ENCODE results near the gene CCDC88C. TPM values are rescaled to one million over a fixed set of nuclear protein-coding genes. Genes with fewer than 3 reads are reported as not detected.

The CCDC88C gene
- total RNA-seq, 1 donor from 2014 or later, result 12.4 TPM

GRCh38 chr14:91299121-91300115, 118.2 kb downstream of the CCDC88C start:
- no peaks in the 10 kb centered on the region for H3K79me2 ChIP-seq (ENCODE audit: insufficient read depth, low read length)
- TF ChIP-seq CTCF (IDR thresholded peaks at IDR 0.05; ENCODE audit: insufficient read depth, low read depth, low read length), result no peak
- no peak overlapping the region for H2AFZ ChIP-seq (ENCODE audit: low read depth, low read length)
- no peak overlapping the region for H3K9ac ChIP-seq (ENCODE audit: low read length)
- no peaks in the 10 kb centered on the region for H3K36me3 ChIP-seq (ENCODE audit: insufficient read depth, low read length)
- H3K4me1 Mint-ChIP-seq (ENCODE audit: low read depth, unreplicated experiment), result peaks cover 7% of the 10 kb centered on the region
- no peaks in the 10 kb centered on the region for H3K9me3 ChIP-seq (ENCODE audit: insufficient read depth, low read depth, low read length)
- H4K20me1 ChIP-seq (ENCODE audit: insufficient read depth, low read length), result no peaks in the 10 kb centered on the region
- H3K4me2 ChIP-seq (ENCODE audit: low read length), result no peak overlapping the region
- peaks cover 7% of the 10 kb centered on the region for H3K36me3 Mint-ChIP-seq (ENCODE audit: low read depth, unreplicated experiment)
- H3K27ac Mint-ChIP-seq (ENCODE audit: unreplicated experiment), result no peak overlapping the region
- no peak overlapping the region for H3K4me3 Mint-ChIP-seq (ENCODE audit: unreplicated experiment)
- H3K27me3 Mint-ChIP-seq (ENCODE audit: low read depth, unreplicated experiment), result peaks cover 7% of the 10 kb centered on the region
- no peak overlapping the region for H3K27ac ChIP-seq (ENCODE audit: low read depth, low read length)
- FAIRE-seq, result no peak
- H3K4me3 ChIP-seq (ENCODE audit: insufficient read depth, low read depth, low read length), result no peak overlapping the region
- no peaks in the 10 kb centered on the region for H3K9me3 Mint-ChIP-seq (ENCODE audit: unreplicated experiment)
- peaks cover 7% of the 10 kb centered on the region for H3K27me3 ChIP-seq (ENCODE audit: insufficient read depth, low read length)
- DNase-seq (ENCODE audit: low read depth), result no peak
- H3K4me1 ChIP-seq (ENCODE audit: insufficient read depth, low read length), result no peaks in the 10 kb centered on the region

DNA sequence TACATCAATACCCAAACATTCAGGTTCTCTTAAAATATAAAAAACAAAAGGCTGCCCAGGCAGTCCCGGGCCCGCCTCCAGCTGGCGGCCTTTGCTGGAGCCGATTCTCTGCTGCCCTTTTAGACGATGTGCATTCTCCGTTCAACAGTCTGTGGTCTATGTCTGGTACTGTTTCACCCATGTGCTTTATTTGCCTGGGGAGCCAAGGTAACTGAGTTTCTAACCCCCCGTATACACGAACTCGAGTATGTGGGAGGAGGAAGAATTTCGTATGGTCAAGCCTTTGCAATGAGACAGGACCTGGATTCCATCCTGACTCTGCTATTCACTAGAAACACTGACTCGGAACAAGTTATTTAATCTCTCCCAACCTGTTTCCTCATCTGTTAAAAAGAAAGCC, 119.0 kb downstream of the CCDC88C start:
- Histone ChIP-seq H2AFZ (ENCODE audit: low read depth, low read length) (no peak overlapping the region), H3K4me1 (ENCODE audit: insufficient read depth, low read length) (no peaks in the 10 kb centered on the region), H3K4me2 (ENCODE audit: low read length) (no peak overlapping the region), H3K4me3 (ENCODE audit: insufficient read depth, low read depth, low read length) (no peak overlapping the region), H3K27ac (ENCODE audit: low read depth, low read length) (no peak overlapping the region), H3K9me3 (ENCODE audit: insufficient read depth, low read depth, low read length) (no peaks in the 10 kb centered on the region), H3K79me2 (ENCODE audit: insufficient read depth, low read length) (no peaks in the 10 kb centered on the region), H3K27me3 (ENCODE audit: insufficient read depth, low read length) (peaks cover 7% of the 10 kb centered on the region), H3K36me3 (ENCODE audit: insufficient read depth, low read length) (no peaks in the 10 kb centered on the region), H4K20me1 (ENCODE audit: insufficient read depth, low read length) (no peaks in the 10 kb centered on the region), H3K9ac (ENCODE audit: low read length) (no peak overlapping the region)
- peaks cover 13% of the 10 kb centered on the region for H3K36me3 Mint-ChIP-seq (ENCODE audit: low read depth, unreplicated experiment)
- no peak overlapping the region for H3K27ac Mint-ChIP-seq (ENCODE audit: unreplicated experiment)
- no peak for TF ChIP-seq EZH2 (IDR thresholded peaks at IDR 0.05; ENCODE audit: insufficient read depth, low read length)
- TF ChIP-seq CTCF (IDR thresholded peaks at IDR 0.05; ENCODE audit: insufficient read depth, low read depth, low read length), result no peak
- peaks cover 7% of the 10 kb centered on the region for H3K4me1 Mint-ChIP-seq (ENCODE audit: low read depth, unreplicated experiment)
- no peak overlapping the region for H3K4me3 Mint-ChIP-seq (ENCODE audit: unreplicated experiment)
- H3K27me3 Mint-ChIP-seq (ENCODE audit: low read depth, unreplicated experiment), result peaks cover 7% of the 10 kb centered on the region
- DNase-seq (ENCODE audit: low read depth) (peak; percentile 65), FAIRE-seq (no peak)
- H3K9me3 Mint-ChIP-seq (ENCODE audit: unreplicated experiment), result no peaks in the 10 kb centered on the region
